ENCODE data around the gene ZAP70. TPM values are rescaled to one million over a fixed set of nuclear protein-coding genes. Genes with fewer than 3 reads are reported as not detected.

ZAP70 gene
- total RNA-seq, 4 donors from 2014 or later, result 1.1 to 1.6 (median 1.4) TPM

- WGBS, 2 donors, result 86% methylated on average over 4 of the region's 4 CpGs
- TF ChIP-seq POLR2A (IDR thresholded peaks at IDR 0.05) (no peak), CTCF (IDR thresholded peaks at IDR 0.05) (no peak)
- intact Hi-C loops (cut with DNase I; ENCODE audit: low total_unique reads), result no loop called here
- DNase-seq (ENCODE audit: low spot score in 2 of 2), result no peak
- no peak overlapping the region for H3K4me3 ChIP-seq (ENCODE audit: low read depth, poor library complexity, severe bottlenecking)
Measured at GRCh38 chr2:97765933-97766332, 52.6 kb downstream of the ZAP70 start.

DNA sequence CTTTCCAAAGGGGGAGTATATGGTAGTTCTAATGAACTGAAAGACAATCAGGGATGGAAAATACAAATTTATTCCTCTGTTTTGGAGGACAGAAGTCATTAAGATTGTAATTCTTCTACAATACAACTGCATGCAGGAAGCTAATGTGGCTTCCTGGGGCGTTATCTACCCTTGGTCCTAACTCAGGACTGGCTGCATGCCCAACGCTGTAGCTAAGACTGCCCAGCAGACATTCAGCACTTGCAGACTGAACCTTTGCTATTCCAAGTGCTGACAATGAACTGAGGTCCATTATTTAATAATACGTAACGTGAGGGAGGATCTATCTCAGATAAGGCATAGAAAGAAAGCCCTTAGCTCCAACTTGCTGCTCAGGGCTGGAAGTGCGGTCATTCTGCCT, 53.2 kb downstream of the ZAP70 start:
- TF ChIP-seq CTCF (IDR thresholded peaks at IDR 0.05) (no peak), POLR2A (IDR thresholded peaks at IDR 0.05) (no peak)
- DNase-seq (ENCODE audit: low spot score in 2 of 2), result no peak

GRCh38 chr2:97769308-97769707, 55.9 kb downstream of the ZAP70 start:
- no peak for TF ChIP-seq POLR2A (IDR thresholded peaks at IDR 0.05)
- no peak for TF ChIP-seq CTCF (IDR thresholded peaks at IDR 0.05)
- intact Hi-C loops (cut with DNase I; ENCODE audit: low total_unique reads), result no loop called here
- H3K4me3 ChIP-seq (ENCODE audit: low read depth, poor library complexity, severe bottlenecking), result no peak overlapping the region
- DNase-seq (ENCODE audit: low spot score in 2 of 2), result no peak
- 91 to 94% methylated on average over 3 of the region's 3 CpGs for WGBS, 2 donors

More for the DNA sequence above, 53.2 kb downstream of the ZAP70 start:
- intact Hi-C loops (cut with DNase I; ENCODE audit: low total_unique reads), result no loop called here
- WGBS, 2 donors, result 87 to 89% methylated on average over 5 of the region's 5 CpGs
- no peak overlapping the region for H3K4me3 ChIP-seq (ENCODE audit: low read depth, poor library complexity, severe bottlenecking)

DNA sequence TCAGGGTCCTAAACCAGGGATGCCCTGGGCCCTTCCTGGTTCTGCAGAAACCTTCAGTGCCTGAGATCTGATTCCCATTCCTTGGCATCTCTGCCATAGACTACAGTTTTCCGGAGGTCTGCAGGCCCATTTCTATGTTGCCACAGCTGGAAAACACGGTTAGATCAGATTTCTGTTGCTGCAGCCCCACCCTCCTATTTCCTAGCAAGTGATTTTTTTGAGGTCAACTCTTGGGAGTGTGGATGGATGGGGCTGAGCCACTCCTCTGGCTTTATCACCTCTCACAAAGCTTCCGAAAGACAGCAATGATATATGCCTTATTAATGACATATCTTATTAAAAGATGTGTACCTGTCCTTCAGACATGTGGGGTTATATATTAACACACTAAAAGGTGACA, 56.3 kb downstream of the ZAP70 start:
- no peak for DNase-seq (ENCODE audit: low spot score in 2 of 2)
- TF ChIP-seq POLR2A (IDR thresholded peaks at IDR 0.05) (no peak), CTCF (IDR thresholded peaks at IDR 0.05) (no peak)
- 66 to 75% methylated on average over 3 of the region's 3 CpGs for WGBS, 2 donors
- intact Hi-C loops (cut with DNase I; ENCODE audit: low total_unique reads), result no loop called here
- no peak overlapping the region for H3K4me3 ChIP-seq (ENCODE audit: low read depth, poor library complexity, severe bottlenecking)

DNA sequence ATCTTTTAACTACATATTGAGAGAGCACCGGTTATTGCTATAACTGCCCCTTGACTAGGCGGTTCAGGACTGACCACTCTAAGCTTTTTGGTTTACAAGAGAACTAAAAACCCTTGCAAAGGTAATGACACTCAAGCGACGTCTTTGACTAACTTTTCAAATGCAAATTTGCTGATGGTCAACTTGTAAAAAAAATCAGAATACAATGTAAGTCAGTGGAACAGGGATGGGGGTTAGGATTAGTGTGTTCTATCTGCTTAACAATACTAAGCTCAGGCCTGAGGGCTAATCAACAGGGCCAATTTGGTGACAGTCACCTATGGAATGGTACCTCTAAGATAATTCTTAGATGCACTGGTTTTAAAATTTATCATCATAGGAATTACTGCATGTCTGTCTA, 57.1 kb downstream of the ZAP70 start:
- TF ChIP-seq POLR2A (IDR thresholded peaks at IDR 0.05) (no peak), CTCF (IDR thresholded peaks at IDR 0.05) (no peak)
- intact Hi-C loops (cut with DNase I; ENCODE audit: low total_unique reads), result no loop called here
- DNase-seq (ENCODE audit: low spot score in 2 of 2), result no peak
- 70 to 73% methylated on average over 4 of the region's 4 CpGs for WGBS, 2 donors
- no peak overlapping the region for H3K4me3 ChIP-seq (ENCODE audit: low read depth, poor library complexity, severe bottlenecking)

DNA sequence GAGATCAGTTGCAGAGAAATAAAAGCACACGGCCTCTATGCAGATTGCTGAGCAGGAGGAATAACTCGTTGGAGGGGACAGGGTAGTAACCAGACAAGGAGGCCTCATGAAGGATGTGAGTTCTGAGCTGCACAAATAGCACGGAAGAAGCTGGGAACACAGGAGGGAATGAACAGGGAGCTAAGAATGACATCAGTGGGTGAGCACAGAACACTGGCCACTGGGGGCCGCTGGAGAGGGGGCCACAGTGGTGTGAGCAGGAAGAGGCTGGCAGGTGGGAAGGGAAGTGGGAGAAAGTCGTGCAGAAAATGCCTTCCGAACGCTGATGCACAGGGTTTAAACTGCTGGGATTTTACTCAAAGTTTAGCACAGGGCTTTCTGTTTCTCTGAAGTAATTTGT, 61.0 kb downstream of the ZAP70 start:
- 64 to 65% methylated on average over 7 of the region's 7 CpGs for WGBS, 2 donors
- intact Hi-C loops (cut with DNase I; ENCODE audit: low total_unique reads), result no loop called here
- DNase-seq (ENCODE audit: low spot score in 2 of 2), result no peak

More for the DNA sequence above, 61.0 kb downstream of the ZAP70 start:
- no peak overlapping the region for H3K4me3 ChIP-seq (ENCODE audit: low read depth, poor library complexity, severe bottlenecking)
- no peak for TF ChIP-seq POLR2A (IDR thresholded peaks at IDR 0.05)
- no peak for TF ChIP-seq CTCF (IDR thresholded peaks at IDR 0.05)
